Prostate gland (tissue), 2 donors: ENCODE data around the gene GGACT.

Experiments used
- CTCF ChIP-seq, 4 experiments: fragments of 200-600 bp in 2 of 4; fragments of 450-650 bp in 2 of 4; sonication (generic) in 2 of 4; IDR thresholded peaks; 1 replicate in 3 of 4; 2 replicates in 1 of 4; pipeline ENCODE4 v1.5.1; 2016 to 2019; ENCODE audit warnings: antibody characterized with exemption in 4 of 4, mild to moderate bottlenecking in 2 of 4, moderate library complexity in 2 of 4
- POLR2A ChIP-seq: fragments of 450-650 bp; IDR thresholded peaks from one replicate; pipeline ENCODE4 v1.6.1; 2016; ENCODE audit warnings: antibody characterized with exemption, mild to moderate bottlenecking
- POLR2AphosphoS5 ChIP-seq: sonication (generic); formaldehyde crosslinking; IDR thresholded peaks from one replicate; pipeline ENCODE4 v1.6.1; 2017; ENCODE audit warnings: antibody characterized with exemption

- TF ChIP-seq CTCF (IDR thresholded peaks at IDR 0.05) (no peak), POLR2A (no peak), POLR2AphosphoS5 (no peak)
These were observed 105.5 kb downstream of the GGACT start for GRCh38 chr13:100483139-100483538.
